H9 (cell line): ENCODE measurements around the gene TBC1D22A. TPM values are rescaled to one million over a fixed set of nuclear protein-coding genes. Genes with fewer than 3 reads are reported as not detected.
A peak's percentile ranks its signal among the peaks of the same experiment; 100 is the strongest.

Experiments used
- DNase-seq: peaks from one replicate; pipeline ENCODE4 v3.0.0-alpha.2; 2017
- H2AFZ ChIP-seq: one replicate; pipeline ENCODE4 v1.6.1; 2013; ENCODE audit warnings: mild to moderate bottlenecking, low read length, control low read depth, moderate library complexity
- H2AK5ac ChIP-seq: 2 replicates; pipeline ENCODE4 v1.6.1; 2013; ENCODE audit warnings: low read length, control low read depth, mixed read lengths; ENCODE audit not compliant: insufficient read length
- H2BK120ac ChIP-seq: one replicate; pipeline ENCODE4 v1.6.1; 2013; ENCODE audit warnings: low read depth, mild to moderate bottlenecking, low read length, control low read depth, inconsistent platforms; ENCODE audit not compliant: poor library complexity, severe bottlenecking
- H2BK12ac ChIP-seq: 2 replicates; pipeline ENCODE4 v1.6.1; 2013; ENCODE audit warnings: low read length, control low read depth, mixed read lengths, low read depth; ENCODE audit not compliant: insufficient read length
- H2BK15ac ChIP-seq: 2 replicates; pipeline ENCODE4 v1.6.1; 2013; ENCODE audit warnings: low read depth, low read length, control low read depth
- H2BK20ac ChIP-seq: one replicate; pipeline ENCODE4 v1.6.1; 2013; ENCODE audit warnings: low read depth, mild to moderate bottlenecking, low read length, control low read depth, inconsistent platforms; ENCODE audit not compliant: poor library complexity, severe bottlenecking
- H2BK5ac ChIP-seq: 2 replicates; pipeline ENCODE4 v1.6.1; 2013; ENCODE audit warnings: low read length, control low read depth, mixed read lengths; ENCODE audit not compliant: insufficient read length
- H3K14ac ChIP-seq: 2 replicates; pipeline ENCODE4 v1.6.1; 2013; ENCODE audit warnings: low read length, control low read depth; ENCODE audit not compliant: insufficient read depth
- H3K18ac ChIP-seq: 2 replicates; pipeline ENCODE4 v1.6.1; 2013; ENCODE audit warnings: low read depth, mild to moderate bottlenecking, mixed read lengths, low read length, control low read depth; ENCODE audit not compliant: insufficient read length
- H3K23ac ChIP-seq: 2 replicates; pipeline ENCODE4 v1.6.1; 2013; ENCODE audit warnings: low read length, control low read depth, mixed read lengths, low read depth; ENCODE audit not compliant: insufficient read length
- H3K23me2 ChIP-seq: 2 replicates; pipeline ENCODE4 v1.6.1; 2013; ENCODE audit warnings: low read depth, mild to moderate bottlenecking, mixed read lengths, low read length, control low read depth; ENCODE audit not compliant: insufficient read length, poor library complexity, severe bottlenecking
- H3K27ac ChIP-seq: 2 replicates; pipeline ENCODE4 v1.5.1; 2013; ENCODE audit warnings: low read length, control low read depth, mixed read lengths, low read depth; ENCODE audit not compliant: insufficient read length
- H3K27me3 ChIP-seq: 2 replicates; pipeline ENCODE4 v1.6.1; 2013; ENCODE audit warnings: low read length, control low read depth, inconsistent platforms; ENCODE audit not compliant: insufficient read depth
- H3K4ac ChIP-seq: 2 replicates; pipeline ENCODE4 v1.6.1; 2013; ENCODE audit warnings: low read depth, mild to moderate bottlenecking, control low read depth, inconsistent platforms, low read length, moderate library complexity
- H3K4me1 ChIP-seq: 2 replicates; pipeline ENCODE4 v1.6.1; 2013; ENCODE audit warnings: low read length, control low read depth, inconsistent platforms; ENCODE audit not compliant: insufficient read depth
- H3K4me2 ChIP-seq: 2 replicates; pipeline ENCODE4 v1.6.1; 2013; ENCODE audit warnings: low read length, control low read depth, mixed read lengths; ENCODE audit not compliant: insufficient read length, insufficient read depth
- H3K56ac ChIP-seq: 2 replicates; pipeline ENCODE4 v1.6.1; 2013; ENCODE audit warnings: low read depth, mild to moderate bottlenecking, mixed read lengths, low read length, control low read depth; ENCODE audit not compliant: insufficient read length
- H3K79me1 ChIP-seq: 2 replicates; pipeline ENCODE4 v1.6.1; 2013; ENCODE audit warnings: low read depth, mild to moderate bottlenecking, moderate library complexity, low read length, control low read depth, inconsistent platforms; ENCODE audit not compliant: insufficient read depth, poor library complexity, severe bottlenecking
- H3K79me2 ChIP-seq: 2 replicates; pipeline ENCODE4 v1.6.1; 2013; ENCODE audit warnings: low read length, control low read depth, inconsistent platforms; ENCODE audit not compliant: insufficient read depth
- H3K9ac ChIP-seq: 2 replicates; pipeline ENCODE4 v1.6.1; 2013; ENCODE audit warnings: low read length, control low read depth, mixed read lengths; ENCODE audit not compliant: insufficient read length; ENCODE audit errors: extremely low read depth
- H3K9me3 ChIP-seq: one replicate; pipeline ENCODE4 v1.6.1; 2013; ENCODE audit warnings: low read depth, low read length, inconsistent platforms; ENCODE audit not compliant: control insufficient read depth
- H3T11ph ChIP-seq: one replicate; pipeline ENCODE4 v1.6.1; 2013; ENCODE audit warnings: mild to moderate bottlenecking, low read length, control low read depth, inconsistent platforms
- H4K20me1 ChIP-seq: one replicate; pipeline ENCODE4 v1.6.1; 2013; ENCODE audit not compliant: control insufficient read depth, insufficient read length, insufficient read depth
- H4K5ac ChIP-seq: 2 replicates; pipeline ENCODE4 v1.6.1; 2013; ENCODE audit warnings: low read depth, mild to moderate bottlenecking, mixed read lengths, low read length, control low read depth; ENCODE audit not compliant: insufficient read length
- H4K8ac ChIP-seq: replicated peaks from 2 replicates; pipeline ENCODE4 v1.6.1; 2013; ENCODE audit warnings: low read length, control low read depth, mixed read lengths, low read depth; ENCODE audit not compliant: insufficient read length
- H4K91ac ChIP-seq: 2 replicates; pipeline ENCODE4 v1.6.1; 2013; ENCODE audit warnings: low read depth, mild to moderate bottlenecking, moderate library complexity, mixed read lengths, low read length, control low read depth; ENCODE audit not compliant: insufficient read length
- H3K27ac Mint-ChIP-seq, 3 experiments: 2 replicates in 2 of 3; 3 replicates in 1 of 3; pipeline ENCODE4 v1.8.0; 2020 to 2021; ENCODE audit warnings: mixed read lengths in 3 of 3, mild to moderate bottlenecking in 1 of 3, moderate library complexity in 1 of 3
- H3K27me3 Mint-ChIP-seq: 2 replicates; pipeline ENCODE4 v1.8.0; 2021; ENCODE audit warnings: low read depth, mild to moderate bottlenecking, moderate library complexity, mixed read lengths
- H3K36me3 Mint-ChIP-seq, 3 experiments: 2 replicates in 2 of 3; 3 replicates in 1 of 3; pipeline ENCODE4 v1.8.0; 2020 to 2021; ENCODE audit warnings: low read depth in 3 of 3, mixed read lengths in 3 of 3; ENCODE audit not compliant: insufficient read depth in 1 of 3
- H3K4me1 Mint-ChIP-seq, 2 experiments: 2 replicates each; pipeline ENCODE4 v1.8.0; 2020; ENCODE audit warnings: mixed read lengths in 2 of 2
- H3K4me3 Mint-ChIP-seq, 2 experiments: 2 replicates in 1 of 2; 3 replicates in 1 of 2; pipeline ENCODE4 v1.8.0; 2020 to 2021; ENCODE audit warnings: mild to moderate bottlenecking in 2 of 2, mixed read lengths in 2 of 2, moderate library complexity in 1 of 2
- H3K9me3 Mint-ChIP-seq, 2 experiments: 2 replicates in 1 of 2; 3 replicates in 1 of 2; pipeline ENCODE4 v1.8.0; 2020; ENCODE audit warnings: mild to moderate bottlenecking in 2 of 2, mixed read lengths in 2 of 2, moderate library complexity in 1 of 2
- CTCF ChIP-seq: fragments of 200-600 bp; sonication (generic); conservative IDR thresholded peaks from 3 replicates; pipeline ENCODE4 v1.8.0; 2021; ENCODE audit warnings: antibody characterized with exemption, mild to moderate bottlenecking
- WGBS: extraction: QIAGEN DNeasy Blood & Tissue Kit; methylation state at CpG from one replicate; pipeline ENCODE4 v1.1.7; 2013; ENCODE audit warnings: missing lambda C conversion rate, low lambda C conversion rate, mixed read lengths; ENCODE audit not compliant: insufficient read length; ENCODE audit errors: extremely low coverage; 5-methylcytosine and 5-hydroxymethylcytosine counted together
- total RNA-seq: library from RNA; stranded (reverse); gene quantifications from 2 replicates; pipeline ENCODE4 v1.2.1, GENCODE V29; 2021

TBC1D22A gene
- total RNA-seq, 1 experiment from 2014 or later = 20.8 TPM

DNA sequence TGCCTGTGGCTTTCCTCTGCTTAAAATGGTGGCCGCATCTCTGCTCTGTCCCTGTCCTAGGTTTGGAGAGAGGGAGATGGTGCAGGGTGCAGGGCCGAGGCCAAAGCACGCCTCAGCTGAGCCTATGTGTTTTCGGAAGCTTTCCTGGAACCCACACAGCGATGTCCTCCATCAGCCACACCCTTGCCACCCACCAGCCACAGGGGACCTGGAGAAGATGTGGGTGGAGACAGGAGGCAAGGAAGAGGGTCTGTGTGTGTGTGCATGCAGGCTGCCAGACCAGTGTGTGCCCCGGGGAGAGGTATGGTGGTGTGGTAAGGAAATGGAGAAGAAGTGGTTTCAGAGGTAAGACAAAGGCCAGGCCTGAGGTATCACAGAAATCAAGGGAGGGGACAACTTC, 155.7 kb downstream of the TBC1D22A start:
- Histone ChIP-seq H2AFZ (no peak overlapping the region), H2BK15ac (no peak overlapping the region), H3K9ac (no peak overlapping the region), H3T11ph (no peak overlapping the region), H2AK5ac (no peak overlapping the region), H3K27ac (no peak overlapping the region), H3K56ac (no peak overlapping the region), H3K23ac (no peak overlapping the region), H2BK12ac (no peak overlapping the region), H3K27me3 (no peaks in the 10 kb centered on the region), H3K9me3 (no peaks in the 10 kb centered on the region), H3K4me1 (no peaks in the 10 kb centered on the region), H4K8ac (no peak overlapping the region), H3K18ac (no peak overlapping the region), H3K14ac (no peak overlapping the region), H3K23me2 (no peaks in the 10 kb centered on the region), H3K4me2 (no peak overlapping the region), H2BK120ac (no peak overlapping the region), H3K79me2 (no peaks in the 10 kb centered on the region), H4K5ac (no peak overlapping the region), H4K20me1 (no peaks in the 10 kb centered on the region), H3K4ac (no peak overlapping the region), H4K91ac (no peak overlapping the region), H3K79me1 (no peaks in the 10 kb centered on the region), H2BK5ac (no peak overlapping the region), H2BK20ac (no peak overlapping the region)
- Mint-ChIP-seq H3K4me3 (no peak overlapping the region), H3K27me3 (no peaks in the 10 kb centered on the region), H3K27ac (peak overlapping the region in 2 of 3 experiments; percentile 2 to 58; a peak in 1 of 7 replicates), H3K9me3 (peaks cover 0 to 9% of the 10 kb centered on the region in 2 experiments; a peak in 3 of 5 replicates), H3K4me1 (no peaks in the 10 kb centered on the region), H3K36me3 (peaks cover 8 to 37% (median 13%) of the 10 kb centered on the region in 3 experiments; a peak in 5 of 7 replicates)
- DNase-seq = no peak
- WGBS = no CpG with 5 or more reads among the region's 6 CpGs
- no peak for TF ChIP-seq CTCF
